Adrenal gland (tissue), 12 donors: ENCODE results near the gene CDK11A. TPM values are rescaled to one million over a fixed set of nuclear protein-coding genes. Genes with fewer than 3 reads are reported as not detected.
"Not testable (repeated sequence)": the region's sequence is repeated elsewhere in the genome, so short reads cannot be mapped to it uniquely, and the experiment has no call there.

Experiments
- DNase-seq, 7 donors: peaks; one replicate each; pipeline ENCODE4 v3.0.0-alpha.2; 2019 to 2020
- H3K27ac ChIP-seq, 5 donors: fragments of 200-600 bp; sonication (generic) in 4 of 5; 1 replicate in 3 of 5; 2 replicates in 2 of 5; pipeline versions ENCODE4 v1.5.1 to v1.8.0; 2016 to 2020; ENCODE audit warnings: mild to moderate bottlenecking in 1 of 5
- H3K27me3 ChIP-seq: fragments of 200-600 bp; 2 replicates; pipeline ENCODE4 v1.8.0; 2021
- H3K36me3 ChIP-seq, 2 donors: fragments of 200-600 bp; replicated peaks in 1 of 2; 1 replicate in 1 of 2; 2 replicates in 1 of 2; pipeline versions ENCODE4 v1.5.1 to v1.8.0; 2018 to 2022
- H3K4me1 ChIP-seq, 2 donors: fragments of 200-600 bp; replicated peaks in 1 of 2; 1 replicate in 1 of 2; 2 replicates in 1 of 2; pipeline versions ENCODE4 v1.5.1 to v1.8.0; 2018 to 2021
- H3K4me3 ChIP-seq, 4 donors: fragments of 200-600 bp; sonication (generic) in 3 of 4; one replicate each; pipeline ENCODE4 v1.5.1; 2016 to 2018
- H3K9me3 ChIP-seq, 3 donors: fragments of 200-600 bp; sonication (generic) in 1 of 3; replicated peaks in 1 of 3; 1 replicate in 2 of 3; 2 replicates in 1 of 3; pipeline versions ENCODE4 v1.5.1 to v1.8.0; 2016 to 2021
- POLR2A ChIP-seq, 2 donors: fragments of 450-650 bp; IDR thresholded peaks; one replicate each; pipeline ENCODE4 v1.6.1; 2017; ENCODE audit warnings: antibody characterized with exemption in 2 of 2, mild to moderate bottlenecking in 2 of 2, moderate library complexity in 1 of 2
- WGBS, 4 donors: extraction: QIAGEN DNeasy Blood & Tissue Kit in 2 of 4; methylation state at CpG; one replicate each; pipeline versions ENCODE4 v1.1.5 to v1.1.7; 2013 to 2017; 5-methylcytosine and 5-hydroxymethylcytosine counted together
- intact Hi-C, 2 donors: fragments of 100-400 bp; cut with DNase I; formaldehyde crosslinking; loops; one replicate each; pipeline versions ENCODE4 v1.14.1 to v1.15.0; 2022 to 2023
- polyA plus RNA-seq, 3 donors: library from polyadenylated mRNA; stranded (reverse); fragments of 200-250 nt in 2 of 3; fragments of 350-450 nt in 1 of 3; fragmentation: Illumina TruSeq in 1 of 3; extraction: RNeasy Lipid Tissue Mini Kit (QIAGEN cat#74804) in 1 of 3; gene quantifications; one replicate each; pipeline ENCODE4 v1.2.3, GENCODE V29; 2013 to 2014
- total RNA-seq, 9 donors: library from RNA; depleted of rRNA in 4 of 9; stranded (reverse); fragments of >200 nt in 4 of 9; fragments of 120-200 nt in 1 of 9; fragmentation: NEBNext Ultra II Directional in 1 of 9; extraction: Animal tissue kit (Norgen Biotek cat#: 25700) in 1 of 9; gene quantifications; one replicate each; pipeline versions ENCODE4 v1.1.0 to v1.2.4, GENCODE V29; 2013 to 2023
- TF ChIP-seq, protein P1 (sequence below), 6 experiments: fragments of 450-650 bp in 4 of 6; fragments of 200-600 bp in 2 of 6; sonication (generic) in 1 of 6; IDR thresholded peaks; 1 replicate in 5 of 6; 2 replicates in 1 of 6; pipeline versions ENCODE4 v1.5.1 to v1.8.0; 2016 to 2021; ENCODE audit warnings: antibody characterized with exemption in 6 of 6, mild to moderate bottlenecking in 2 of 6, moderate library complexity in 1 of 6
- donor health status: healthy with polysubstance abuse.
- donor health status: Bipolar disorder and iron deficiency.
- donor health status: DM: yes; HTN: yes; CAD: no.
- donor health status: DM: no; HTN: no; CAD: no.
- donor health status: DM: no; HTN: no; CAD: no.
- donor health status: DM: yes; HTN: yes; CAD: no.

CDK11A gene
- total and polyA plus RNA-seq, 12 donors, result 2.1 to 302 (median 25.7) TPM

- 74 to 85% (median 79%) methylated on average over 7 of the region's 7 CpGs for WGBS, 4 donors
- Histone ChIP-seq H3K4me3 (no peak overlapping the region), H3K9me3 (no peaks in the 10 kb centered on the region), H3K27ac (no peak overlapping the region), H3K36me3 (peaks cover 0 to 20% of the 10 kb centered on the region in 2 donors), H3K4me1 (no peaks in the 10 kb centered on the region), H3K27me3 (no peaks in the 10 kb centered on the region)
- peak in 2 of 7 donors; percentile 2 to 18 for DNase-seq
- intact Hi-C loops, result no loop called here
- TF ChIP-seq, protein P1, sequence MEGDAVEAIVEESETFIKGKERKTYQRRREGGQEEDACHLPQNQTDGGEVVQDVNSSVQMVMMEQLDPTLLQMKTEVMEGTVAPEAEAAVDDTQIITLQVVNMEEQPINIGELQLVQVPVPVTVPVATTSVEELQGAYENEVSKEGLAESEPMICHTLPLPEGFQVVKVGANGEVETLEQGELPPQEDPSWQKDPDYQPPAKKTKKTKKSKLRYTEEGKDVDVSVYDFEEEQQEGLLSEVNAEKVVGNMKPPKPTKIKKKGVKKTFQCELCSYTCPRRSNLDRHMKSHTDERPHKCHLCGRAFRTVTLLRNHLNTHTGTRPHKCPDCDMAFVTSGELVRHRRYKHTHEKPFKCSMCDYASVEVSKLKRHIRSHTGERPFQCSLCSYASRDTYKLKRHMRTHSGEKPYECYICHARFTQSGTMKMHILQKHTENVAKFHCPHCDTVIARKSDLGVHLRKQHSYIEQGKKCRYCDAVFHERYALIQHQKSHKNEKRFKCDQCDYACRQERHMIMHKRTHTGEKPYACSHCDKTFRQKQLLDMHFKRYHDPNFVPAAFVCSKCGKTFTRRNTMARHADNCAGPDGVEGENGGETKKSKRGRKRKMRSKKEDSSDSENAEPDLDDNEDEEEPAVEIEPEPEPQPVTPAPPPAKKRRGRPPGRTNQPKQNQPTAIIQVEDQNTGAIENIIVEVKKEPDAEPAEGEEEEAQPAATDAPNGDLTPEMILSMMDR (IDR thresholded peaks at IDR 0.05), result no peak
- TF ChIP-seq POLR2A (IDR thresholded peaks at IDR 0.05), result no peak
These were observed 3.0 kb downstream of the CDK11A start for GRCh38 chr1:1721201-1721600.

DNA sequence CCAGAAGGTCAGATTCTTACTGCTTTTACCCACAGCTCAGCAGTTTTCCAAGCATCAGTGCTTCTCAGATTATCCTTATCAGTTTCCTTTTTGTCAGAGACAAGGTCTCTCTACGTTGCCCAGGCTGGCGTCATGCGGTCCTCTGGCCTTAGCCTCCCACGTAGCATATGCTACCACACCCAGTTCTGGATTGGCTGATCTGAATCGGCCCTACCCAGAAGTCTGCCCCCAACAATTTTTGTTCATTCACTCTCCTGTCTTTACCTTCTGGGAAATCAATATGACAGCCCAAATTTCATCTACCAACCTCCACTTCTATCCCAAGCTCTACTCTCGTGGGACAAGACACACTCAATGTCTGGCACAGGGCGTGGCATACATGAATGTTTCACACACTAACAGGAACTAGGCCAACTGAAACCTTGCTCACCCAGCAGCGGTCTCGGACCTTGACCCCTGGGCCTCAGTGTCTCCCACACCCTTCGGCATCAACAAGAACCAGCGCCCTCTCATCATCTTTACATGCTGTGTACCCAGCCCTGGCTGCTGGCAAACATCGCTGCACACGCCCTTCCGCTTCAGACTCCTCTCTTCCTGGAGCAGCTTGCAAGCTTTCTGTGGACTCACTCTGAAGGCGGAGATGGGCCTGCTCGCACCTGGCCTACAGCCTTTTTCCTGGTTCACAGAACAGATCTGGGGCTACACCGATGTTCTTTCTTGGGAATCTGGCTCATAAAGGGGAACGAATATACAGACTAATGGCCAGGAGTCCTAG, 8.9 kb downstream of the CDK11A start:
- H3K4me3 ChIP-seq, H3K4me1 ChIP-seq, H3K27me3 ChIP-seq, H3K9me3 ChIP-seq, H3K27ac ChIP-seq, intact Hi-C loops: not testable (repeated sequence)
- peak in 1 of 7 donors; percentile 5 for DNase-seq
- WGBS, 4 donors, result 87 to 93% (median 89%) methylated on average over 7 to 14 of the region's 18 CpGs
- H3K36me3 ChIP-seq, result peaks cover 0 to 15% of the 10 kb centered on the region in 2 donors

GRCh38 chr1:1707897-1708296, 16.3 kb downstream of the CDK11A start:
- H3K9me3 ChIP-seq, H3K4me1 ChIP-seq, intact Hi-C loops, H3K4me3 ChIP-seq, H3K27me3 ChIP-seq, H3K27ac ChIP-seq: not testable (repeated sequence)
- WGBS, 4 donors, result 89% methylated on average over 5 of the region's 20 CpGs; no CpG with 5 or more reads in 3 of the 4 donors
- DNase-seq, result peak in 1 of 7 donors; percentile 9
- peaks cover 0 to 18% of the 10 kb centered on the region in 2 donors for H3K36me3 ChIP-seq

- WGBS, 4 donors, result 94% methylated on average over 10 of the region's 23 CpGs; no CpG with 5 or more reads in 3 of the 4 donors
- H3K9me3 ChIP-seq, H3K27me3 ChIP-seq, H3K4me3 ChIP-seq, H3K27ac ChIP-seq, intact Hi-C loops, H3K4me1 ChIP-seq: not testable (repeated sequence)
- DNase-seq, result peak in 2 of 7 donors; percentile 6 to 37
- peaks cover 0 to 18% of the 10 kb centered on the region in 2 donors for H3K36me3 ChIP-seq
These were observed 16.9 kb downstream of the CDK11A start for GRCh38 chr1:1707241-1707640.

- H3K27me3 ChIP-seq, intact Hi-C loops, H3K9me3 ChIP-seq, H3K4me3 ChIP-seq, H3K4me1 ChIP-seq, H3K27ac ChIP-seq: not testable (repeated sequence)
- peak in 1 of 7 donors; percentile 8 for DNase-seq
- 94 to 98% methylated on average over 4 to 5 of the region's 10 CpGs; no CpG with 5 or more reads in 2 of the 4 donors for WGBS, 4 donors
- peaks cover 0 to 18% of the 10 kb centered on the region in 2 donors for H3K36me3 ChIP-seq
These were observed 18.5 kb downstream of the CDK11A start for GRCh38 chr1:1705623-1706022.

DNA sequence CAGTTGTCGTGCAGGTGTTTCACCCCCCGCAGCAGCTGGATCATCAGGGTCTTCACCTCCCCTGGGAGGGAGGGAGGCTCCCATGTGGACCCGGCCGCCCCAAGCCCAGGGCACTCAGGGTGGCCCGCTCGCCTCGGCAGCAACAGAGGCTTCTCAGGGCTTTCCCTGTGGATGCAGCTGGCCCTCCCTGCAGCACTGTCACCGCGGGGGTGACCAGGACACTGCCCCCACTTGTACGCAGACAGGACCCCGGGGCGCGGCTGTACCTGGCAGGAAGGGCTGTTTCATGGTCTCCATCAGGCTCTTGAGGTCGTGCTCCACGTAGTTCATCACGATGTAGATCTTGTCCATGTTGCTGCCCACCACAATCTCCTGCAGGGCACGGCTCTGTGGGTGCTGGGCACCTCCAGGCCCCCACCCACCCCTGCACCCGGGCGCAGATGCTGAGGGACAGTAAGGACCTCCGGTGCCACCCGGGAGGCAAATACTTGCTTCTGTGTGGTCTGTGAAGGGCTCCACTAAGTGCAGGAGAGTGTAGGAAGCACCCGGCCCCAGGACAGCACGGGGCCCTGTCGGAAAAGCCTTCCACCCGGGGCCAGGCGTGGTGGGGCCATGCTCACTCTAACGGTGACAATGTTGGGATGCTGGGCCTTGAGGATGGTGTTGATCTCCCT, 19.7 kb downstream of the CDK11A start:
- intact Hi-C loops, result not testable (repeated sequence)

More for the DNA sequence above, 19.7 kb downstream of the CDK11A start:
- H3K9me3 ChIP-seq, H3K4me1 ChIP-seq, H3K27me3 ChIP-seq, H3K4me3 ChIP-seq, H3K27ac ChIP-seq: not testable (repeated sequence)
- peaks cover 0 to 18% of the 10 kb centered on the region in 2 donors for H3K36me3 ChIP-seq
- WGBS, 4 donors, result 70 to 91% (median 86%) methylated on average over 2 to 26 of the region's 27 CpGs
- DNase-seq, result peak in 2 of 7 donors; percentile 18 to 42
